H1 (cell line): ENCODE measurements around the gene SLC17A3. TPM values are rescaled to one million over a fixed set of nuclear protein-coding genes. Genes with fewer than 3 reads are reported as not detected.

ENCODE experiments used
- CTCF ChIA-PET: fragments of 300-600 bp; sonication (Branson Sonifier 250); formaldehyde crosslinking; loops from one replicate; lab custom pipeline; 2021; ENCODE audit not compliant: partially characterized antibody; lab: Charles Lee
- POLR2A ChIA-PET: fragments of 300-600 bp; sonication (Branson Sonifier 250); formaldehyde crosslinking; loops from one replicate; lab custom pipeline; 2021; ENCODE audit warnings: inconsistent platforms; ENCODE audit not compliant: partially characterized antibody; lab: Charles Lee
- DNase-seq, 2 experiments: peaks; one replicate each; pipeline versions ENCODE4 v3.0.0 to v3.0.0-alpha.2; 2010 to 2022; ENCODE audit warnings: low spot score in 2 of 2, low read depth in 1 of 2, mixed read lengths in 1 of 2
- FAIRE-seq: peaks from 2 replicates; lab custom pipeline; 2011; peaks lifted over from hg19 to GRCh38; lab: Jason Lieb, UNC
- H2AFZ ChIP-seq: 2 replicates; pipeline ENCODE4 v1.8.1; 2012; ENCODE audit warnings: low read length, inconsistent platforms
- H2AK5ac ChIP-seq: 2 replicates; pipeline ENCODE4 v1.6.1; 2013; ENCODE audit warnings: low read depth, low read length
- H2BK120ac ChIP-seq: replicated peaks from 2 replicates; pipeline ENCODE3; 2013; ENCODE audit warnings: low read depth, low read length, inconsistent platforms
- H2BK12ac ChIP-seq: 2 replicates; pipeline ENCODE4 v1.6.1; 2013; ENCODE audit warnings: low read depth, low read length
- H2BK15ac ChIP-seq: 2 replicates; pipeline ENCODE4 v1.6.1; 2013; ENCODE audit warnings: low read length
- H2BK20ac ChIP-seq: 2 replicates; pipeline ENCODE4 v1.6.1; 2013; ENCODE audit warnings: low read length
- H2BK5ac ChIP-seq: 2 replicates; pipeline ENCODE4 v1.6.1; 2013; ENCODE audit warnings: low read depth, low read length
- H3K14ac ChIP-seq: 2 replicates; pipeline ENCODE4 v1.6.1; 2013; ENCODE audit warnings: inconsistent platforms; ENCODE audit not compliant: insufficient read length
- H3K18ac ChIP-seq: 2 replicates; pipeline ENCODE4 v1.6.1; 2013; ENCODE audit warnings: low read length; ENCODE audit errors: extremely low read depth
- H3K23ac ChIP-seq: 2 replicates; pipeline ENCODE4 v1.6.1; 2013; ENCODE audit warnings: inconsistent platforms; ENCODE audit not compliant: insufficient read length
- H3K23me2 ChIP-seq: 2 replicates; pipeline ENCODE4 v1.6.1; 2013; ENCODE audit warnings: low read depth, low read length
- H3K27ac ChIP-seq: 2 replicates; pipeline ENCODE4 v1.6.1; 2011; ENCODE audit warnings: low read depth, low read length, inconsistent platforms
- H3K27me3 ChIP-seq, 4 experiments: replicated peaks in 1 of 4; 1 replicate in 1 of 4; 2 replicates in 3 of 4; pipeline versions ENCODE4 v1.6.1 to v1.8.1; 2011 to 2013; ENCODE audit warnings: low read length in 3 of 4, mild to moderate bottlenecking in 3 of 4, inconsistent platforms in 2 of 4, mixed read lengths in 2 of 4, moderate library complexity in 1 of 4; ENCODE audit not compliant: control insufficient read depth in 3 of 4, insufficient read depth in 3 of 4; ENCODE audit errors: extremely low read depth in 1 of 4
- H3K36me3 ChIP-seq, 4 experiments: 2 replicates each; pipeline versions ENCODE4 v1.6.1 to v1.8.1; 2011 to 2013; ENCODE audit warnings: mild to moderate bottlenecking in 4 of 4, low read length in 3 of 4, moderate library complexity in 2 of 4, control low read depth in 1 of 4, inconsistent platforms in 1 of 4; ENCODE audit not compliant: insufficient read depth in 4 of 4, control insufficient read depth in 2 of 4
- H3K4ac ChIP-seq: replicated peaks from 2 replicates; pipeline ENCODE3; 2013; ENCODE audit warnings: low read length, low read depth, mixed read lengths, inconsistent platforms; ENCODE audit not compliant: insufficient read length
- H3K4me1 ChIP-seq, 4 experiments: replicated peaks in 1 of 4; 1 replicate in 1 of 4; 2 replicates in 3 of 4; pipeline versions ENCODE4 v1.6.1 to v1.8.1; 2011 to 2013; ENCODE audit warnings: low read length in 3 of 4, inconsistent platforms in 2 of 4, mixed read lengths in 1 of 4; ENCODE audit not compliant: insufficient read depth in 4 of 4, control insufficient read depth in 3 of 4
- H3K4me2 ChIP-seq, 2 experiments: 2 replicates each; pipeline versions ENCODE4 v1.6.1 to v1.8.1; 2011 to 2013; ENCODE audit warnings: low read depth in 2 of 2, low read length in 2 of 2, control low read depth in 1 of 2, inconsistent platforms in 1 of 2, mild to moderate bottlenecking in 1 of 2; ENCODE audit not compliant: insufficient read depth in 1 of 2
- H3K4me3 ChIP-seq, 4 experiments: fragments of 200-600, 300-600 bp in 1 of 4; sonication (generic), shearing (Covaris generic), sonication (Bioruptor Twin) in 1 of 4; 2 replicates each; pipeline versions ENCODE4 v1.5.1 to v1.8.1; 2011 to 2016; ENCODE audit warnings: low read length in 4 of 4, low read depth in 3 of 4, control low read depth in 2 of 4, inconsistent platforms in 2 of 4, mild to moderate bottlenecking in 2 of 4, mixed read lengths in 1 of 4, moderate library complexity in 1 of 4; ENCODE audit not compliant: insufficient read depth in 2 of 4; ENCODE audit errors: extremely low read depth in 1 of 4
- H3K56ac ChIP-seq: replicated peaks from 2 replicates; pipeline ENCODE3; 2013; ENCODE audit warnings: low read depth, mild to moderate bottlenecking, mixed read lengths, low read length, inconsistent platforms; ENCODE audit not compliant: insufficient read length
- H3K79me1 ChIP-seq: 2 replicates; pipeline ENCODE4 v1.6.1; 2013; ENCODE audit warnings: low read depth, low read length, control low read depth
- H3K79me2 ChIP-seq, 2 experiments: 2 replicates each; pipeline versions ENCODE4 v1.6.1 to v1.8.1; 2012 to 2013; ENCODE audit warnings: low read length in 2 of 2, mild to moderate bottlenecking in 2 of 2, inconsistent platforms in 1 of 2; ENCODE audit not compliant: insufficient read depth in 2 of 2, control insufficient read depth in 1 of 2
- H3K9ac ChIP-seq, 4 experiments: replicated peaks in 1 of 4; 1 replicate in 1 of 4; 2 replicates in 3 of 4; pipeline versions ENCODE4 v1.6.1 to v1.8.1; 2011 to 2013; ENCODE audit warnings: low read depth in 3 of 4, low read length in 3 of 4, control low read depth in 2 of 4, mild to moderate bottlenecking in 2 of 4, moderate library complexity in 2 of 4, inconsistent platforms in 1 of 4; ENCODE audit errors: extremely low read depth in 1 of 4
- H3K9me3 ChIP-seq, 2 experiments: 2 replicates each; pipeline versions ENCODE4 v1.6.1 to v1.8.1; 2012 to 2013; ENCODE audit warnings: mild to moderate bottlenecking in 2 of 2, moderate library complexity in 2 of 2, control low read depth in 1 of 2, inconsistent platforms in 1 of 2, low read depth in 1 of 2, low read length in 1 of 2, mixed read lengths in 1 of 2; ENCODE audit not compliant: insufficient read depth in 2 of 2
- H4K20me1 ChIP-seq, 2 experiments: replicated peaks in 1 of 2; 2 replicates each; pipeline versions ENCODE3 to v1.8.1; 2011 to 2013; ENCODE audit warnings: inconsistent platforms in 2 of 2, low read length in 2 of 2, mild to moderate bottlenecking in 1 of 2; ENCODE audit not compliant: insufficient read depth in 2 of 2, control insufficient read depth in 1 of 2
- H4K5ac ChIP-seq: 2 replicates; pipeline ENCODE4 v1.6.1; 2013; ENCODE audit warnings: low read length, low read depth, mixed read lengths, inconsistent platforms; ENCODE audit not compliant: insufficient read length
- H4K8ac ChIP-seq: 2 replicates; pipeline ENCODE4 v1.8.0; 2013; ENCODE audit warnings: mild to moderate bottlenecking, moderate library complexity, low read length, inconsistent platforms; ENCODE audit not compliant: insufficient read depth; ENCODE audit errors: extremely low read depth
- H4K91ac ChIP-seq: replicated peaks from 2 replicates; pipeline ENCODE3; 2013; ENCODE audit warnings: low read length, mixed read lengths, inconsistent platforms; ENCODE audit not compliant: insufficient read length
- TEAD4 ChIP-seq: IDR thresholded peaks from 2 replicates; pipeline ENCODE4 v1.6.1; 2012; ENCODE audit warnings: low read depth, low read length, inconsistent platforms, mixed read lengths
- WGBS, 2 experiments: shearing (Covaris generic) in 1 of 2; methylation state at CpG; one replicate each; pipeline versions ENCODE4 v1.1.6 to v1.1.7; 2013 to 2015; ENCODE audit warnings: low lambda C conversion rate in 2 of 2, mixed read lengths in 2 of 2, inconsistent platforms in 1 of 2, low coverage in 1 of 2, missing lambda C conversion rate in 1 of 2; ENCODE audit not compliant: insufficient replicate concordance in 2 of 2, insufficient coverage in 1 of 2, insufficient read length in 1 of 2; ENCODE audit errors: extremely low coverage in 1 of 2, missing lambda C conversion rate in 1 of 2; 5-methylcytosine and 5-hydroxymethylcytosine counted together
- polyA plus RNA-seq, 7 experiments: library from polyadenylated mRNA; depleted of rRNA in 3 of 7; stranded (reverse) in 5 of 7; unstranded in 2 of 7; fragments of >200 nt in 5 of 7; fragments of 200-250 nt in 2 of 7; gene quantifications; 1 replicate in 5 of 7; 2 replicates in 1 of 7; 4 replicates in 1 of 7; pipeline versions ENCODE4 v1.2.1 to v1.2.3, GENCODE V29; 2011 to 2013; ENCODE audit warnings: missing spikeins in 2 of 7, mixed read lengths in 2 of 7
- total RNA-seq: library from RNA; stranded (reverse); fragmentation: NEBNext Ultra II Directional; extraction: Animal tissue kit (Norgen Biotek cat#: 25700); gene quantifications from 2 replicates; pipeline ENCODE4 v1.2.1, GENCODE V29; 2021

Gene SLC17A3
- total and polyA plus RNA-seq, 2 of the 8 experiments (the other 6 are each of a cell fraction or from before 2014, with no cell fraction given) = not detected

GRCh38 chr6:25888626-25889025 lies 14.6 kb upstream of the SLC17A3 start:
- H2BK120ac ChIP-seq = no peak overlapping the region
- DNase-seq = no peak
- H2BK15ac ChIP-seq = no peak overlapping the region
- H3K27me3 ChIP-seq = no peaks in the 10 kb centered on the region
- no peaks in the 10 kb centered on the region for H3K36me3 ChIP-seq
- H3K79me1 ChIP-seq = no peaks in the 10 kb centered on the region
- POLR2A ChIA-PET = no interaction called here
- H2BK5ac ChIP-seq = no peak overlapping the region
- no peaks in the 10 kb centered on the region for H3K4me1 ChIP-seq
- WGBS, 2 experiments = 89% methylated on average over 2 of the region's 2 CpGs; no CpG with 5 or more reads in 1 of the 2 experiments
- no peaks in the 10 kb centered on the region for H3K9me3 ChIP-seq
- no peak for FAIRE-seq
- CTCF ChIA-PET = interaction anchor here (0.9 to 2.4 kb wide), 4 partner anchors 54 to 168 kb away, joined by 3 to 19 read pairs (median 4); no protein-coding TSS in a partner anchor
- no peaks in the 10 kb centered on the region for H3K79me2 ChIP-seq
- H2AK5ac ChIP-seq = no peak overlapping the region
- no peak overlapping the region for H4K8ac ChIP-seq
- H3K4me3 ChIP-seq = no peak overlapping the region
- no peak overlapping the region for H2BK20ac ChIP-seq
- H3K18ac ChIP-seq = no peak overlapping the region
- no peak overlapping the region for H2BK12ac ChIP-seq
- H3K4me2 ChIP-seq = no peak overlapping the region
- H3K27ac ChIP-seq = no peak overlapping the region
- no peak overlapping the region for H3K4ac ChIP-seq
- H3K23ac ChIP-seq = no peak overlapping the region
- H4K20me1 ChIP-seq = no peaks in the 10 kb centered on the region
- H2AFZ ChIP-seq = no peak overlapping the region
- H4K5ac ChIP-seq = no peak overlapping the region
- H3K23me2 ChIP-seq = no peaks in the 10 kb centered on the region
- H3K14ac ChIP-seq = no peak overlapping the region
- no peak overlapping the region for H4K91ac ChIP-seq
- no peak for TF ChIP-seq TEAD4
- no peak overlapping the region for H3K9ac ChIP-seq
- H3K56ac ChIP-seq = no peak overlapping the region
